Caco-2 (cell line): ENCODE data around the gene WBP4. TPM values are rescaled to one million over a fixed set of nuclear protein-coding genes. Genes with fewer than 3 reads are reported as not detected.
A peak's percentile ranks its signal among the peaks of the same experiment; 100 is the strongest.

Experiments used
- BruUV-seq: library from RNA; stranded (reverse); fragments of 400-500 nt; replicated peaks from 2 replicates; lab custom pipeline; 2021; lab: Mats Ljungman, UMichigan
- CTCF ChIA-PET: fragments of 300-600 bp; sonication (Branson Sonifier 250); formaldehyde crosslinking; loops from one replicate; lab custom pipeline; 2022; ENCODE audit warnings: antibody characterized with exemption; lab: Charles Lee
- POLR2A ChIA-PET: fragments of 300-600 bp; sonication (Branson Sonifier 250); formaldehyde crosslinking; loops from one replicate; lab custom pipeline; 2022; ENCODE audit warnings: antibody characterized with exemption; lab: Charles Lee
- DNase-seq, 2 experiments: peaks; one replicate each; pipeline versions ENCODE4 v3.0.0 to v3.0.0-alpha.2; 2020 to 2022
- H3K27me3 ChIP-seq: replicated peaks from 2 replicates; pipeline ENCODE4 v1.6.0; 2011; ENCODE audit warnings: low read length; ENCODE audit not compliant: control insufficient read depth, insufficient read depth
- H3K36me3 ChIP-seq: 2 replicates; pipeline ENCODE4 v1.5.1; 2011; ENCODE audit warnings: low read length; ENCODE audit not compliant: control insufficient read depth, insufficient read depth
- H3K4me1 ChIP-seq: fragments of 250-450 bp; sonication (Bioruptor Pico); 2 replicates; pipeline ENCODE4 v1.5.1; 2020; ENCODE audit warnings: mild to moderate bottlenecking
- H3K4me3 ChIP-seq: 2 replicates; pipeline ENCODE4 v1.5.1; 2011; ENCODE audit warnings: low read depth, mild to moderate bottlenecking, control low read depth, low read length
- H3K9me3 ChIP-seq: fragments of 250-450 bp; sonication (Bioruptor Pico); 2 replicates; pipeline ENCODE4 v1.5.1; 2020; ENCODE audit warnings: mild to moderate bottlenecking, moderate library complexity
- H3K27ac Mint-ChIP-seq: one replicate; pipeline ENCODE4 v1.8.0; 2022; ENCODE audit warnings: mixed read lengths; ENCODE audit not compliant: unreplicated experiment
- H3K27me3 Mint-ChIP-seq: one replicate; pipeline ENCODE4 v1.8.0; 2022; ENCODE audit warnings: mixed read lengths; ENCODE audit not compliant: insufficient read depth, unreplicated experiment
- H3K36me3 Mint-ChIP-seq: one replicate; pipeline ENCODE4 v1.8.0; 2022; ENCODE audit warnings: mild to moderate bottlenecking, mixed read lengths; ENCODE audit not compliant: insufficient read depth, unreplicated experiment
- H3K4me1 Mint-ChIP-seq: one replicate; pipeline ENCODE4 v1.8.0; 2022; ENCODE audit warnings: low read depth, mixed read lengths; ENCODE audit not compliant: unreplicated experiment
- H3K4me3 Mint-ChIP-seq: one replicate; pipeline ENCODE4 v1.8.0; 2022; ENCODE audit warnings: mild to moderate bottlenecking, moderate library complexity, mixed read lengths; ENCODE audit not compliant: unreplicated experiment
- H3K9me3 Mint-ChIP-seq: one replicate; pipeline ENCODE4 v1.8.0; 2022; ENCODE audit warnings: mixed read lengths; ENCODE audit not compliant: unreplicated experiment
- CTCF ChIP-seq, 2 experiments: fragments of 200-600 bp in 1 of 2; IDR thresholded peaks; 1 replicate in 1 of 2; 2 replicates in 1 of 2; pipeline versions ENCODE4 v1.5.1 to v1.8.0; 2011 to 2022; ENCODE audit warnings: antibody characterized with exemption in 1 of 2, control low read depth in 1 of 2, inconsistent platforms in 1 of 2, low read depth in 1 of 2, low read length in 1 of 2, mild to moderate bottlenecking in 1 of 2, moderate library complexity in 1 of 2; ENCODE audit not compliant: insufficient read depth in 1 of 2, severe bottlenecking in 1 of 2, unreplicated experiment in 1 of 2
- intact Hi-C: fragments of 100-400 bp; cut with micrococcal nuclease; formaldehyde crosslinking; loops from one replicate; pipeline ENCODE4 v1.10.0; 2022; ENCODE audit not compliant: unreplicated experiment
- total RNA-seq: library from RNA; stranded (reverse); gene quantifications from 2 replicates; pipeline ENCODE4 v1.2.3, GENCODE V29; 2022

The WBP4 gene
- total RNA-seq, 1 experiment from 2014 or later = 13.6 TPM

- Mint-ChIP-seq H3K27me3 (no peaks in the 10 kb centered on the region), H3K9me3 (no peaks in the 10 kb centered on the region), H3K27ac (peak overlapping the region; percentile 99), H3K4me1 (peaks cover 53% of the 10 kb centered on the region), H3K36me3 (peaks cover 69% of the 10 kb centered on the region), H3K4me3 (peak overlapping the region; percentile 95)
- peaks cover 61% of the 10 kb centered on the region for H3K4me1 ChIP-seq
- H3K4me3 ChIP-seq = peak overlapping the region; percentile 76
- no peak for DNase-seq
- POLR2A ChIA-PET = interaction anchor here (0.5 to 1.8 kb wide), 2 partner anchors 137 to 138 kb away, joined by 8 to 11 read pairs; no protein-coding TSS in a partner anchor
- H3K36me3 ChIP-seq = peaks cover 2% of the 10 kb centered on the region; the same call in 1 of the 2 replicates
- H3K27me3 ChIP-seq = no peaks in the 10 kb centered on the region
- no peaks in the 10 kb centered on the region for H3K9me3 ChIP-seq
- intact Hi-C loops = no loop called here
- no TSS peak for BruUV-seq
- CTCF ChIA-PET = no interaction called here
- TF ChIP-seq CTCF (IDR thresholded peaks at IDR 0.05; ENCODE audit: insufficient read depth in 1 of 2, low read depth in 1 of 2, low read length in 1 of 2, severe bottlenecking in 1 of 2, unreplicated experiment in 1 of 2) = no peak
These were observed 1.7 kb upstream of the WBP4 start for GRCh38 chr13:41059456-41060081.

GRCh38 chr13:41060082-41060723, 1.1 kb upstream of the WBP4 start:
- POLR2A ChIA-PET = interaction anchor here (0.5 to 1.8 kb wide), 2 partner anchors 137 to 139 kb away, joined by 8 to 11 read pairs; no protein-coding TSS in a partner anchor
- CTCF ChIA-PET = interaction anchor here (0.6 to 1.1 kb wide), 3 partner anchors 85 to 271 kb away, joined by 3 to 4 read pairs (median 4); no protein-coding TSS in a partner anchor
- intact Hi-C loops = no loop called here
- BruUV-seq = TSS peak; percentile 35
- H3K27me3 ChIP-seq = no peaks in the 10 kb centered on the region
- Mint-ChIP-seq H3K9me3 (no peaks in the 10 kb centered on the region), H3K27ac (peak overlapping the region; percentile 99), H3K27me3 (no peaks in the 10 kb centered on the region), H3K4me3 (peak overlapping the region; percentile 95), H3K4me1 (peaks cover 53% of the 10 kb centered on the region), H3K36me3 (peaks cover 67% of the 10 kb centered on the region)
- H3K4me1 ChIP-seq = peaks cover 59% of the 10 kb centered on the region
- TF ChIP-seq CTCF (IDR thresholded peaks at IDR 0.05; ENCODE audit: insufficient read depth in 1 of 2, low read depth in 1 of 2, low read length in 1 of 2, severe bottlenecking in 1 of 2, unreplicated experiment in 1 of 2) = peak; percentile 22 to 66
- peaks cover 2% of the 10 kb centered on the region; the same call in 1 of the 2 replicates for H3K36me3 ChIP-seq
- H3K9me3 ChIP-seq = no peaks in the 10 kb centered on the region
- H3K4me3 ChIP-seq = peak overlapping the region; percentile 76
- peak; percentile 96 to 97 for DNase-seq

- Histone ChIP-seq H3K9me3 (no peaks in the 10 kb centered on the region), H3K4me1 (peaks cover 60% of the 10 kb centered on the region), H3K27me3 (no peaks in the 10 kb centered on the region), H3K4me3 (peak overlapping the region; percentile 76), H3K36me3 (peaks cover 2% of the 10 kb centered on the region; the same call in 1 of the 2 replicates)
- peaks cover 64% of the 10 kb centered on the region for H3K36me3 Mint-ChIP-seq
- ChIA-PET POLR2A (interaction anchor here (0.6 to 1.8 kb wide), 7 partner anchors 43 to 289 kb away, joined by 3 to 8 read pairs (median 3); partner anchors contain the start of gene KBTBD7), CTCF (interaction anchor here (0.6 to 1.1 kb wide), 3 partner anchors 86 to 272 kb away, joined by 3 to 4 read pairs (median 4); no protein-coding TSS in a partner anchor)
- H3K9me3 Mint-ChIP-seq = no peaks in the 10 kb centered on the region
- peak overlapping the region; percentile 95 for H3K4me3 Mint-ChIP-seq
- no peaks in the 10 kb centered on the region for H3K27me3 Mint-ChIP-seq
- H3K27ac Mint-ChIP-seq = peak overlapping the region; percentile 99
- peaks cover 48% of the 10 kb centered on the region for H3K4me1 Mint-ChIP-seq
- intact Hi-C loops = loop anchor here (1.0 kb wide), 2 partner anchors 41 to 66 kb away; partner anchors contain the start of gene ELF1
- TF ChIP-seq CTCF (IDR thresholded peaks at IDR 0.05; ENCODE audit: insufficient read depth in 1 of 2, low read depth in 1 of 2, low read length in 1 of 2, severe bottlenecking in 1 of 2, unreplicated experiment in 1 of 2) = no peak
- no TSS peak for BruUV-seq
- DNase-seq = peak; percentile 77 to 81
These were observed 610 bp upstream of the WBP4 start for GRCh38 chr13:41060724-41061074.
